Transverse colon (tissue), 4 donors: Measurements from ENCODE around the gene DMRT1. TPM values are rescaled to one million over a fixed set of nuclear protein-coding genes. Genes with fewer than 3 reads are reported as not detected.

ENCODE experiments used
- DNase-seq: peaks from one replicate; pipeline ENCODE4 v3.0.0-alpha.2; 2019
- H3K27ac ChIP-seq, 4 donors: fragments of 200-600 bp; sonication (generic); 2 replicates each; pipeline ENCODE4 v1.5.1; 2016 to 2018; ENCODE audit warnings: inconsistent platforms in 4 of 4
- H3K27me3 ChIP-seq: fragments of 200-600 bp; sonication (generic); 2 replicates; pipeline ENCODE4 v1.5.1; 2017; ENCODE audit warnings: inconsistent platforms
- H3K36me3 ChIP-seq, 4 donors: fragments of 200-600 bp; sonication (generic); 2 replicates each; pipeline ENCODE4 v1.5.1; 2017 to 2019; ENCODE audit warnings: inconsistent platforms in 4 of 4
- H3K4me1 ChIP-seq, 4 donors: fragments of 200-600 bp; sonication (generic); 2 replicates each; pipeline ENCODE4 v1.5.1; 2017 to 2020; ENCODE audit warnings: inconsistent platforms in 4 of 4
- H3K4me3 ChIP-seq, 4 donors: fragments of 200-600 bp; sonication (generic); 1 replicate in 1 of 4; 2 replicates in 3 of 4; pipeline versions ENCODE4 v1.5.1 to v1.6.1; 2017 to 2019; ENCODE audit warnings: inconsistent platforms in 4 of 4
- H3K9me3 ChIP-seq, 2 donors: fragments of 200-600 bp; sonication (generic); 2 replicates each; pipeline ENCODE4 v1.5.1; 2017 to 2019; ENCODE audit warnings: inconsistent platforms in 2 of 2
- CTCF ChIP-seq, 5 experiments: fragments of 200-600 bp in 3 of 5; fragments of 450-650 bp in 2 of 5; sonication (generic) in 3 of 5; IDR thresholded peaks; 1 replicate in 2 of 5; 2 replicates in 3 of 5; pipeline ENCODE4 v1.5.1; 2016 to 2017; ENCODE audit warnings: antibody characterized with exemption in 5 of 5, inconsistent platforms in 3 of 5, mild to moderate bottlenecking in 2 of 5, moderate library complexity in 1 of 5
- EP300 ChIP-seq: sonication (generic); formaldehyde crosslinking; IDR thresholded peaks from one replicate; pipeline ENCODE4 v1.6.1; 2017; ENCODE audit warnings: antibody characterized with exemption, low read depth
- POLR2A ChIP-seq: fragments of 450-650 bp; IDR thresholded peaks from one replicate; pipeline ENCODE4 v1.6.1; 2016; ENCODE audit warnings: antibody characterized with exemption, mild to moderate bottlenecking, moderate library complexity
- POLR2AphosphoS5 ChIP-seq, 3 donors: sonication (generic); formaldehyde crosslinking; IDR thresholded peaks; one replicate each; pipeline ENCODE4 v1.6.1; 2016; ENCODE audit warnings: antibody characterized with exemption in 3 of 3
- WGBS, 2 donors: methylation state at CpG; one replicate each; pipeline ENCODE4 v1.1.5; 2018; ENCODE audit warnings: low coverage in 1 of 2; 5-methylcytosine and 5-hydroxymethylcytosine counted together
- in situ Hi-C, 4 donors: fragments of 200-750 bp; cut with MboI; loops; one replicate each; pipeline versions ENCODE4 v1.15.0 to v1.15.1; 2017; ENCODE audit warnings: low sequenced_read_pairs in 3 of 4, low pct_ligation_motif_present in 1 of 4, low pct_unique_long_range_greater_than_20kb in 1 of 4
- intact Hi-C: fragments of 100-400 bp; cut with DNase I; formaldehyde crosslinking; loops from one replicate; pipeline ENCODE4 v1.15.1; 2023; ENCODE audit warnings: low total_unique reads
- small RNA-seq, 4 donors: library from RNA; depleted of rRNA; stranded (forward); fragments of <200 nt; gene quantifications; one replicate each; pipeline ENCODE3, GENCODE V24; 2016
- total RNA-seq, 4 donors: library from RNA; depleted of rRNA; stranded (reverse); fragments of >200 nt; gene quantifications; one replicate each; pipeline ENCODE4 v1.1.0, GENCODE V29; 2016

DMRT1 gene
- total RNA-seq, 4 donors from 2014 or later, result not detected

GRCh38 chr9:1018121-1018520 is 176.6 kb downstream of the DMRT1 start:
- Histone ChIP-seq H3K4me3 (no peak overlapping the region), H3K27ac (no peak overlapping the region), H3K4me1 (no peaks in the 10 kb centered on the region), H3K27me3 (peaks cover 44% of the 10 kb centered on the region), H3K9me3 (peaks cover 0 to 5% of the 10 kb centered on the region in 2 donors), H3K36me3 (no peaks in the 10 kb centered on the region)
- in situ Hi-C loops, result loop anchor here in 2 of 4 donors (25.0 kb wide), 1 partner anchor 406 kb away; no protein-coding TSS in a partner anchor
- TF ChIP-seq CTCF (IDR thresholded peaks at IDR 0.05), result peak; percentile 16 to 55 (median 43)
- TF ChIP-seq POLR2A, result no peak
- no peak for TF ChIP-seq POLR2AphosphoS5 (IDR thresholded peaks at IDR 0.05)
- no peak for TF ChIP-seq EP300
- WGBS, 2 donors, result 16% methylated on average over 10 of the region's 10 CpGs; no CpG with 5 or more reads in 1 of the 2 donors
- intact Hi-C loops, result no loop called here
- peak; percentile 41 for DNase-seq

Small RNAs within 50 kb of the gene (small RNA-seq; reads per million reads assigned to genes)
- 0 reads per million in 4 donors for gene RNU6-1073P

Other genes with a start within 250 kb of the DMRT1 start
- gene DMRT3, start 135.0 kb downstream of the DMRT1 start, total RNA-seq, result not detected
- 1 to 10 TPM; 1.1 to 3.8 (median 2.4) TPM for gene DMRT2, start 208.7 kb downstream of the DMRT1 start, total RNA-seq